GDM1 (cell line): Measurements from ENCODE around the gene TTC9.

ENCODE experiments used
- DNase-seq: peaks from one replicate; lab custom pipeline; 2025; lab: John Stamatoyannopoulos, UW

Gene TTC9

DNA sequence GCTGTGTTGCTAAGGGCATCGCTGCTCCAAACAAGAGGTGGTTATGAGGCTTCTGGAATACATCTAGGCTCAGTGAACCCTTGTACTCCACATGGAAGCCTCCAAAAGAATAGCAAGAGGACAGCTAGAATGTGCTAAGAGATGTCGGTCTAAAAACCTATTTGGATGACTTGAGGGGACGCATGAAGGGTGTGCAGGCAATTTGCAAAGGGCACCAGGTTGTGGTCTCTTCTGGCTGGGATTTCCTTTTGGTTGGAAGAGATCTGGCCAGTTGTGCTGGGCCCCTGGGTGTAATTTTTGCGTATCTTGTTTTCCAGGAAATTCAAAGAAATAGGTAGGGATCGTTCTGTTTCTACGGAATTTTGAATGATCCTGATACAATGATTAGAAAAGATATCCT lies 4.2 kb downstream of the TTC9 start:
- no peak for DNase-seq

DNA sequence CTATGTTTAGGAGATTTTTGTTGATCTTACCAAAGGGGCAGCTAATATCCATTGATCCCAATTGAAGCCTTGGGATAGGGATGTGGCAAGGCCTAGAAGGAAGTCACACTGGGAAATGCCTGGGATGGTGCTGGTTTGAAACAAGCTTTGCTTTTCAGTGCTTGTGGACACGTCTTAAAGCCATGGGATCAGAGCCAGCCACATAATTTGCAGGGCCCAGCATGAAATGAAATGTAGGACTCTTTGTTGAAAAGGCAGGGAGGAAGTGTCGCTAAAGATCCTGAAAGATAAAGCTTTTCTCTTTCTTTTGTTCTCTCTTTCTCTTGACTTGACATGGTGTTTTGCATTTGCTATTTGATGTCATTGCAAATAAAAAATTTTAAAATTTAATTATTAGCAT lies 5.0 kb downstream of the TTC9 start:
- DNase-seq, result no peak

DNA sequence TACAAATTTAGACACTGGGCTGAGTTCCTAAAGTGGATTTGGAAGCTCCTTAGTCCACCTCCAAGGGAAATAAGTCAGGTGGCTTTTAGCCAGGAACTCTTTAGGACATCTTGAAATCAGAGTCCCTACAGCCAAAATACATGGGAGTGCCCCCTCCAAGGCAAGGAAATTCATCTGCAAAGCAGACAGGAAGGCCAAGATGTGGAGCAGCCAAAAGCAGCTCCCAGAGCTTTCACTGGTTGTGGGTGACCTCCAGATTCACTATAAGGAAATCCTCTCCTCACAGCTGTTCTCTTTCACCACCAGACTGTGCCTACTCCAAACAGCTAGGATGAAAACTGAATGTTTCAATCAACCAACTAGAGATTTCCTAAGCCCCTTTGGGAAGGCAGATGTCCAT lies 6.6 kb downstream of the TTC9 start:
- DNase-seq, result no peak

DNA sequence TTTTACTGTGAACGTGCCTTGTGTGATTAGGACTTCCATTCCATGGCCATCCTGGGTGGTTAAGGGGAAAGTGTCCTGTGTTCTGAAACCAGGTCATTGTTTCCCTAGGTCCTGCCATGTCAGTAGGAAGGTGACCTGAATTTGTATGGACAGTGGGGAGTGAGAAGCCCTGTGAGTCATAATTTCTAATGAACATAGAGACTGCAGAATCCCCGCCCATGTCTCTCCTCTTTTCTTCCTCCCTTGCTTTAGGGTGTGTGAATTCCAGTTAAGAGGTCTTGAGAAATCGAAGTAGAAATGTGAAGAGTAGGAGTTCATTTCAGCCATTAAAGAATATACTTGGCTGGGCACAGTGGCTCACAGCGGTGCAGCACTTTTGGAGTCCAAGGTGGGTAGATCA lies 8.1 kb downstream of the TTC9 start:
- no peak for DNase-seq

DNA sequence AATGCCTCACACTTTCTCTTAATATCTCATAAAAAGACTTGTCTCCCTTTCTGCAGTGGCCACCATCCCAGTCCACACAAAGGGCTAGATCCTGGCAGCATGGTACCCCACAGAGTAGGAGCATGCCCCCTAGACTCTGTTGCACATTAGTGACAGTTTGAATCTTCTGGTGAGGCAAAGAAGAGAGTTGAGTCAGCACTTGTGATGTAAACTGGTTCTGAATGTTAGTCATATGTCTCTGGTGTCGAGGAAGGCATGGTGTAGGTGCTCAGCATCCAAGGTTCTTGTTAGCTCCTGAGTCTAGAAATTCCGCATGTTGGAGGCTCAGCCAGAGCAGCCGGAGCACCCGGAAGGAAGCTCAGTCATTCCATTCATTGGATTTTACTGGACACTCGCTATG lies 9.8 kb downstream of the TTC9 start:
- no peak for DNase-seq

DNA sequence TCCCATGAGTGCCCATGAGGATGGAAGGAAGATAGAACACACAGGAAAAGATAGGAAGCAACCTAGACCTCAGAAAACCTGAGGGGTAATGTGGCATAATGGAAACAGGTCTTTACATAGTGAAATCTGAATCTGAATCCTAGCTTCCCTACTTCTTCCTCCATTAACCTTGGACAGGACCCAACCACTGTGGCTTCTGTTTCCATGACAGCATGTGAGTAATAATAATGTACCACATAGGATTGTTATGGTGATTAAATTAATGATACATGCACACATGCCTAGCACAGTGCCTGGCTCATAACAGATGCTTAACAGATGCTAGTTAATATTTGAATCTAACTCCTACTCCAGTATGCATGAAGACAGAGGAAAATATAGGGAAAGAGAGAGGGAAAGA lies 11.2 kb downstream of the TTC9 start:
- DNase-seq, result no peak

DNA sequence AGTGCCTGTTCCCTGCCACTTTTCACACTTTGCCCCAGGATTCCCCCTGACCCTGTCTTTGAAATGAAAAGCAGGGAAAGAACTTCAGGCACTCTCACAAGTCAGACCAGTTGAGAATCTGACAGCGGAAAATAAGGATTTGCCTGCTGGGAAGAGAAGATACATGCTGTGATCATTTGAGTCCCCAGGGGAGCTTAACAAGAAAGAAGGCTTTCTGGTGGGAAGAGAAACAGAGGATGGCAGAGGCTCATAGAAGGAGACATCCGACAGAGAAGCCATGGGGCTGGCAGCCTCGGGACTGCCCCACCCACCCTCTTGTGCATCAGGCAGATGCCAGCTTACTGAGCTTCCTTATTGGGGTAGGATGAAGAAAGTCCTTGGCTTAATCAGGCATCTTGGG lies 11.9 kb downstream of the TTC9 start:
- no peak for DNase-seq

DNA sequence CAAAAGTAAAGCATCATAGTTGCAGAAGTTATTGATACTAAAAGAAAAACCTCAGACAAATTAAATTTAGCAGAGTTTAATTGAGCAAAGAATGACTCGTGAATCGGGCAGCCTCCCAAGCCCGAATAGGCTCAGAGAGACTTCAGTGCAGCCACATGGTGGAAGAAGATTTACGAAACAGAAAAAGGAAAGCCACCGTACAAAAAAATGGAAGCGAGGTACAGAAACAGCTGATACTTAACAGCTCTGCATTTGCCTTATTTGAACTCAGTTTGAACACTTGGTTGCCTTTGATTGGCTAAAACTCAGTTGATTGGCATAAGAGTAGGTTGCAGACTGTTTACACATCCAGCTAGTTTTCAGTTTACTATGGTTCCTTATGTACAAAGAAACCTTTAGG lies 12.9 kb downstream of the TTC9 start:
- DNase-seq, result no peak

DNA sequence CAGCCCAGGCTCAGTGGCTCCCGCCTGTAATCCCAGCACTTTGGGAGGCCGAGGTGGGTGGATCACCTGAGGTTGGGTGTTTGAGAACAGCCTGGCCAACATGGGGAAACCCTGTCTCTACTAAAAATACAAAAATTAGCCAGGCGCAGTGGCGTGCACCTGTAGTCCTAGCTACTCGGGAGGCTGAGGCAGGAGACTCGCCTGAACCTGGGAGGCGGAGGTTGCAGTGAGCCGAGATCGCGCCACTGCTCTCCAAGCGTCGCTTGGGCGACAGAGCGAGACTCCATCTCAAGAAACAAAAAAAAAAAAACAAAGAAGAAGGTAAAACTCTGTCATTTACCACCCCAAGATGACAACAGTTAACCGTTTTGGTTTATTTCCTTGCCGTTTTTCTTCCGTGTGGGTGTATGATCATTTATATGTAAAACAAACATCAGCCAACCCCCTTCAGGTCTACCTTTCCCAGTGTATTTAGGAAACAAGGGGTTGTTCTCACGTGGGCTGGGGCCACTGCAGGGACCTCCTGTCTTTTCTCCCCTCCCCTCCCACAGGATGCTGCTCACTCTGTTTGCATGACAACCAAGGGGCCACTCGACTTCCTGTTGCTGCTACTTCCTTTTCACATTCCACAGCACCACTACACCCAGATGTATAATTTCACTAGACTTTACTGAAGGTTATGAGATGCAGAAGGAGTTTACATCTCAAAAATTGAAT lies 13.6 kb downstream of the TTC9 start:
- peak; percentile 92 for DNase-seq

DNA sequence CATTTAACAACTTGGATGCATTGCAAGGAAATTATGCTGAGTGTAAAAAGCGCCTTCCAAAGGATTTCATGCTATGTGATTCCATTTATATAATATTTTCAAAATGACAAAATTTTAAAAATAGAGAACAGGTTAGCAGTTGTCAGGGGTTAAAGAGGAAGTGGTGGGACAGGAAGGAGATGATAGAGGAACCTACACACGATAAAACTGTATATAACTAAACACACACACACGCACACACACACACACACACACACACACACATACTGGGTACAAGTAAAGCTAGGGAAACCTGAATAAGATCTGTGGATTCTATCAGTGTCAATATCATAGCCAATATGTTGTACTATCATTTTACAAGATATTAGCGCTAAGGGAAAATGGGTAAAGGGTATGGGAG lies 17.2 kb downstream of the TTC9 start:
- peak; percentile 78 for DNase-seq

DNA sequence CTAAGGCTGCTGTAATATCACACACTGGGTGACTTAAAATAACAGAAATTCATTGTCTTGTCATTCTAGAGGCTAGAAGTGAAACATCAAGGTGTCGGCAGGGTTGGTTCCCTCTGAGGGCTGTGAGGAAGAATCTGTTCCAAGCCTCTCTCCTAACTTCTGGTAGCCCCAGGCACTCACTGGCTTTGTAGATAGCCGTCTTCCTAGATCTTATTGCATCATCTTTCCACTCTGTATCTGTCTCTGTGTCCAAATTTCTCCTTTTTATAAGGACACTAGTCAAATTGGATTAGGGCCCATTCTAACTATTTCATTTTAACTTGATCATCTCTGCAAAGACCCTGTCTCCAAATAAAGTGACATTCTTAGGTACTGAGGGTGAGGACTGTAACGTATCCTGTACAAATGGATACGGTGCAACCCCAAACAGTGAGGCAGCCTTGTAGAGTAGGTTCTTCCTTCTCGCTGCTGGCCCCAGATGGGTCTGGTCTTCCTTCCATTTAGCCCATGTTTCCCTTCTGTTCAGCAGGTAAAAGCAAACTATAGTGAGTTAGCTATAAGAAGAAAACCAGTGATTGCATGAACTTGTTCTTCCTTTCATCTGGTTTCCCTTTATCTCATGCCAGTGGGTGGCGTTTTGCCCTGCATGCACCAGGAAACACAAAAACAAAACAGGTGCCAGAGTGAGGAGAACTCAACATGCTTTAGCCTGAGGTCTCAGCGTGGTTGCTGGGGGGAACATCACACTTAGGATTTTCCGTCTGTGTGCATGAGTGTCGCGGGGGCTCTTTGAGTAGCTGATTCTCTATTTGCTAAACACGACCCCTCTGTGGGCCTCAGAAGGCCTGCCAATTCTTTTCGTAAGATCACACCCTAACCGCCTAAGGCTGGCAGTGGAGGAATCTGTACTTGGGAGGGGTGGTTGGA lies 19.5 kb downstream of the TTC9 start:
- no peak for DNase-seq

DNA sequence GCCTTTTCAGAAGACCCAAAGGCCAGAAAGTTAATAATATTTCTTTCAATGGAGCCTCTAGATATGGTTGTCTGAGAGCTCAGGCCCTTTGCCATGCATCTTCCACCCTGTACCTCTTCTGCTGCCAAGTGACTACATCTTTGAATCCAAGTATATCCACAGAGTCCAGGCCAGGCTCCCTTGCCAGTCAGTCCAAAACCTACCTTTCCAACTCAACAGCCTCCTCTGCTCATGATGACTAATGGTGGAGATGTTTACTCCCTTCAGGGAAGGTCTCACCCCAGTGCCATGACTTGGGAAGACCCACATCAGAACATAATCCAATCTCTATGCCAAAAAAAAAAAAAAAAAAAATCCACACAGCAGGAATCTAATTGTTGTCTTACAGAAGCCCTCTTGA lies 20.4 kb downstream of the TTC9 start:
- no peak for DNase-seq

DNA sequence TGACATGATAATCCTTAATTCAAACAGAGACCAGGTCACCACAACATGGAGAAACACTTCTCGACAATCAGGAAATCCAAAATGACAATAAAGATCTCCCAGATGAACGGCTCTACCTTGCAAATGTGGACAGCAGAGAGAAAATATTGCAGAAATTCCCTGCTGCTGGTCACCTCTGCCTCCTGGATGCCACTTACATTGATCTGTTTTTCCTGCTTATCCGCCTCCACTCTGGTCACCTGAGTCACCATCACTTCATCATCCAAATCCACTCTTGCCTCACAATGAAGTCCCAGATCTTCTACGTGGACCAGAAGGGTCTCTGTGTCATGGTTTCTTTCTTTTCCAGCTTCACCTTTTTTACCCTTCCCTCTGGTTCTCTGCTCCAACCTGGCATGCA lies 21.1 kb downstream of the TTC9 start:
- DNase-seq, result no peak

DNA sequence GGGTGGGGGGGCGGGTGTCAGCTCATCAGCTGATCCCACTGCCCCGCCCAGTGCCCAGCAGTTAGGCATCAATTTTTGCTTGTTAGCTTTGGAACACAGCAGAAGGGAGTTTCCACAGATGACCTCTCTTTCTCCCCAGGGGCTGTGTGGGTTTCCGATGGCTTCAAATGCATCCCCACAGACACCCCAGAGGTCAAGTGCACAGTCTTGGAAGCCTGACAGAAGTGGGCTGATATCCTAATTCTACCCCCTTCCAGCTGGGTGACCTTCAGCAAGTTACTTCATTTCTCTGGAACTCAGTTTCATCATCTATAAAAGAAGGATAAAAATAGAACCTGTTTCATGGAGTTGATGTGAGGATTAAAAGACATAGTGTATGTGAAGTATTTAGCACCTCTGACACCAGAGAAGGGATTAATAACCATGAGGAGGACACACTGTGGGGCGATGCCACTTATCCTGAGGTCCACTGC lies 22.0 kb downstream of the TTC9 start:
- no peak for DNase-seq

DNA sequence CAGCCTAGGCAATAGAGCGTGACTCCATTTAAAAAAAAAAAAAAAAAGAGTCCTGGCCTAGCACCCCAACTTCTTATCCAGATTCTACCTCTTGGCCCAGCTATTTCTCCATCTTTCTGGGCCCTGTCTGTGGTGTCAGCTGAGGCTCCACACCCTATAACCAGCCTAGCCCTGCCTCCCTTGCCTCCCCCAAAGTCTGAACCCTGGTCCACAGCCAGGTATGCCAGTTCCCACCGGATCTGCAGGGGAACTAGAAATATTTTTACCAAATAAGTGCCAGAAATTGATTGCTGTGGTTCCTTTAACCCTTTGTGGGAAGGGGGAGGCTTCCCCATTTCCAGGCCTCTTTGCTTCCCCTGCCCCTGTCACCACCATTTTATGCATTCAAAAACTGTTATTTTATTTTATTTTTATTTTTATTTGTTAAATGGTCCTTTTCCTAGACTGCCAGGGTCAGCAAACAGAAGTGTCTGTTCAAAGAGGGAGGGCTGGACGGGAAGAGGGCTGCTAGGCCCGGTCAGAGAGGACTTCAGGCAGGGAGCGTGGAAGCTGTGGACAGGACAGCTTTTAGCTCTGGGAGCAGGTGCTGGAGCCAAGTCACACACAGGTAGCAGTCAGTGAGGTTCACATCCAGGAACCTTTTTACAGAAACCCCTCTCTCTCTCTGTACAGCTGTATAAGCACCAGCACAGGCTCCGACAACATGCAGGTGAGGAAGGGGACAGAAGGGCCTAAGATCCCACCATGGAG lies 23.2 kb downstream of the TTC9 start:
- DNase-seq, result no peak

DNA sequence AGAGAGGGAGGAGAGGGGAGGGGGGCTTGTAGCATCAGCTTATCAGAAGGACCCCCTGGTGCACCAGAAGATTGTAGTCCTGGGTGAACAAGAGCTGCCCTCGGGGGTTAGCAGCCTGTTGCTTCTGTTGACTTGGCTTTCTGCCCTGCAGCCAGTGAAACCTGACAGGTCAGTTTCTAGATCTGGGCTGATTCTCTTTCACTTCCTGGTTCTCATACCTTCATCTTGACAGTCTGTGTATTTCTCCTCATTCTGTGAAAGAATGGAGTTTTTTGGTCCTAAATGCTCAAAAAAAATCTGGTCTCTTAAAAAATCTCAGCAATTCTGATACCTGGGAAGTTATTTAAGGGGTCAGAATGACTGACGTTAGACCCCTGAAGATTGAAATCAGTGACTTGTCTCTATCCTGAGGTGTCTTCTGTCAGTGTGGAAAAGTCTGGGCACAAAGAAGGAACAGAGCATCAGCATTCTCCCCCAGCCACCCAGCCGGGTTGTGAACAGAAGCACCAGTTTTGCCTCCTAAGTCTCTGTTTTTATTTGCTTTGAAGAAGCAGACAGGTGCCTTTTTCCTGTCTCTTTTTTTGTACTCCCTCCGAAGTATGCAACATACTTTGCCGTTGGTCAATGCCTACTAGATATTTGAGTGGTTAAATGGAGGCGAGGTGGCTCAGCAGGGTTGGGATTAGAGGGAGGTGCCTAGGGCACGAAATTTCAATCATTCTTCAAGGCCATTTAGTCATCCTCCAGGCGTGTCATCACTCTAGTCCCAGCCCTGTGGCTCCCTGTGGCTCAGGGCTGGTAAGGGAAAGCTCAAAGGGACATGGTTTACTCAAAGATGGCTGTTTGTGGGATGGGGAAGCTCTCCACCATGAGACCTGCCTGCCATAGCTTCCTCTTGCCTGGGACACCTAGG lies 24.0 kb downstream of the TTC9 start:
- DNase-seq, result no peak

DNA sequence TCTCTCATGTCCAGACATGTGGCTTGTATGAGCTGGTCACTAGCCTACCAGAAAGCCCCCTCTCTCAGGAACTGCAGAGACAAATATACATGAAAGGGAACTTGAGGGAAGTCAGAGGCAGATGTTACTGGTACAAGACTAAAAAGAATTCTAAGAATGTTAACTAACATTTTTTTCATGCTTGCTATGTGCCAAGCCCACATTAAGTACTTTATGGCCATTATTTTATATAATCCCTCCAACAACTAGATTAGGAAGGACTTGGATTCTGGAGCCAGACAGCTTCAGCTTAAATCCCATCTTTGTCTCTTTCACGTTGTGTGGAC lies 24.6 kb downstream of the TTC9 start:
- no peak for DNase-seq

DNA sequence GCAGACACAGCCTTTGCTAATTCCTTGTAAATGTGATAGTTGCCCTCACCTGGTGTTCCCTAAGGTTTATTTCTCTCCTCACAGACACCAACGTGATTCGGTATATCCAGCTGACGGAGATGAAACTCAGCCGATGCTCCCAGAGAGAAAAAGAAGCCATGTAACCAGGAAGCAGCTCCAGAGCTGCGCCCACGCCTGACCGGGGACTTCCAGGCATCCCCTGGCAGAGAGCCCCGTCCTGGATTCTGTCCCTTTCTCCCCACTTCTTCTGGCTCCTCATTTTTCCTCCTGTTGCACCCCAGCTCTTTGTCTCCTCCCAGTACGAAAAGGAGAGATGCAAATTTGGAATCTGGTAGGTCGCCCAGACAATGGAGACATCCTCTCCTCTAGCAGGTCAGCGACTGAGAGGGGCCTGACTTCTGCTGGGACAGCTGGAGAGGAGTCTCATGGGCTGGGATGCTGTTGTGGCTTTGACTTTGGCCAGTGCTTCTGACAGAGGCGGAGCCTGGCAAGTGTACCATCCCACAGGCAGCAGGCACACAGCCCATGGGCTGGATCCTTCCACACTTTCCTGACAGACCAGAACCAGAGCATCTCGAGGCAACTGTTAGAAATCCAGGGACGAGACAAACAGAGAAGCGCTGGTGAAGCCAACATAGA lies 29.4 kb downstream of the TTC9 start:
- no peak for DNase-seq

DNA sequence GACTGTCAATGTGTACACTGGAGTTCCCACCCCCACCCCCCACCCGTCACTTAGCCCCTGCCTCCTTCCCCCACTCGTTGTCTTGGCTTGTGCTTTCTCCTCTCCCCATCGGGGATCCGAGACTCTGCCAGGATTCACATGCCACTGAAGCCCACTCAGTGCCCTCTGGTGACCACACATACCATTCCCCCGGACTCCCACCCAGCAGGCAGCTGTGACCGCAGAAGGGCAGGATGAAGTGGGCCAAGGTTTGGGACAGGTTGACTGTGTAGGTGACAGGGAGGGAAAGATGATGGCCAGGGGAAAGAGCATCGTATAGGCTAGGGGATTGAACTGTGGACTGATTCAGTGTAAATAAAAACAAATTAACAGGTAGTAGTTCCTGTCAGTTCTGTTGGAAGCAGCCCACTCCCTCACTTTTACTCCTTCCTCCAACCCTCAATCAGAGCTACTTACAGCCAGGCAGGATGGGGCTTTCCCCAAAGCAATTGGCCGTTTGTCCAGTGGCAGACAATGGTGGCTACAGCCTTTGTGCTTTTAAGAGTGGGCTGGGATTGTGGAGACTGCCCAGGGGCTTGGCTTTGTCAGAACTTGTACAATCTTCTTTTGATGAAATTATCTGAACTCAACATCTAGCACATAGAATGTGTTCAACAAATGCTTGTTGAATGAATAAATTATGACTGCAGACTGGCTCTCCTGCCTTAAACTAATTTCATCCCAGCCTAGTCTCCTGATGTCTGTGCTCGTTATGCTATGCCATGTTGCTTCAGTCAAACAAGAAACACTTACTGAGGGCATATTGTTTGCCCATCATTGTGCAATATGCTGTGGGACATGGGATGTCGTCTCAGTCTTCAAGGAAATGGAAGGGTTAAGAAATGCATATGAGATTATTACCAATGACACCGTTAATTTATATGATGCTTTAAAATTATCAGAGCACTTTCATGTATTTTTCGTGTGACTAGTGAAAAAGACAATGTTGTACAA lies 30.2 kb downstream of the TTC9 start:
- DNase-seq, result no peak

DNA sequence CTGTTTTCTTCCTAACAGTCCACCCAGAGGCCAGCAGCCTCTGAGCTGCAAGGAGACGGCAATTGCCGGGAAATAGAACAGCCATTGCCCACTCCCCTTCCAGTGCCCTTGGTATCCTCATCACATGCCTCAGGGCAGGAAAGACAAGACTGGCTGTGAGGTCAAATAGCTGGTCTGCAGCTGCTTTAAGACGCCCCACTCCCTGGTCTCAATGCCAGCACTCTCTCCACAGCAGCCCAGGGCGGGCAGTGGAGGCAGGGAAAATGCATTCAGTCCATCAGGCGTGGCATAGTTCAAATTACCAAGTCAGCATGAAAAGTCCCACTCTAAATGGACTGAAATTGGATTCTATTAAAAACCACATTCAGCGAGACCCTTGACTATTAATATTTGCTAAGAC lies 35.6 kb downstream of the TTC9 start:
- DNase-seq, result no peak
